ENCODE measurements around the gene NTM.
A peak's percentile ranks its signal among the peaks of the same experiment; 100 is the strongest.

Gene NTM

DNA sequence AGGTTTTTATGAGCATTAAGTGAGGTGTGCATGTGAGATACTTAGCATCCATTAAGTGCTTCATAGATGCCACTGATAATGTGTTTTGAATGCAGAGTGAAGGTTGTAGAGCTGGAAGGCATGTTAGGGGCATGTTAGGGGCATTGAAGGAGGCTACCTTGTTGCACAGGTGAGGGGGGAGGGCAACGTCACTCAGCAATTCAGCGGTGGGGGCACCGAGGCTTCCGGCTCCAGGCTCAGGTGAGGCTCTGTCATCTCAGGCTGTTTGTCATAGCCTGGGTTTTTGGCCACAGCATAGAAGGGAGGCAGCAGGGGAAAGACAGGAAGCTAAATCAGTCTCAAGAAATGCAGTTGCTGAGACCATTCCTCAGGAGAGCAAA is 299.0 kb downstream of the NTM start:
- no peak overlapping the region for H3K4ac ChIP-seq (ENCODE audit: low read depth, low read length)
- H2BK120ac ChIP-seq (ENCODE audit: low read depth, low read length): no peak overlapping the region
- no CpG with 5 or more reads among the region's 4 CpGs for WGBS (ENCODE audit: extremely low coverage, insufficient coverage, low lambda C conversion rate)
- H2BK15ac ChIP-seq (replicated peaks; ENCODE audit: low read depth): no peak overlapping the region
- H3K18ac ChIP-seq (ENCODE audit: low read length): no peak overlapping the region
- DNase-seq: no peak
- H3K27ac ChIP-seq (ENCODE audit: low read depth, low read length): no peak overlapping the region
- no peak overlapping the region for H3K9ac ChIP-seq (ENCODE audit: low read length)
- H3K27me3 ChIP-seq (ENCODE audit: insufficient read depth, low read length, poor library complexity): no peaks in the 10 kb centered on the region
- H4K8ac ChIP-seq (ENCODE audit: low read depth, low read length): no peak overlapping the region
- no peak overlapping the region for H3K4me2 ChIP-seq (ENCODE audit: low read length)
- no peak overlapping the region for H3K56ac ChIP-seq (ENCODE audit: low read length)
- H3K4me1 ChIP-seq (ENCODE audit: control insufficient read depth, low read depth, low read length): no peaks in the 10 kb centered on the region
- no peak overlapping the region for H2BK5ac ChIP-seq (ENCODE audit: low read length)
- H3K36me3 ChIP-seq (ENCODE audit: control insufficient read depth, insufficient read depth, low read length): no peaks in the 10 kb centered on the region
- no peaks in the 10 kb centered on the region for H3K79me1 ChIP-seq (ENCODE audit: low read length)
- H3K23ac ChIP-seq (ENCODE audit: low read length): no peak overlapping the region
- no peak overlapping the region for H2AK5ac ChIP-seq (ENCODE audit: low read length)
- no peaks in the 10 kb centered on the region for H3K79me2 ChIP-seq (ENCODE audit: control insufficient read depth, insufficient read depth, low read length)
- H3K4me3 ChIP-seq (ENCODE audit: low read length): no peak overlapping the region
- no peak overlapping the region for H4K5ac ChIP-seq (ENCODE audit: low read length)

DNA sequence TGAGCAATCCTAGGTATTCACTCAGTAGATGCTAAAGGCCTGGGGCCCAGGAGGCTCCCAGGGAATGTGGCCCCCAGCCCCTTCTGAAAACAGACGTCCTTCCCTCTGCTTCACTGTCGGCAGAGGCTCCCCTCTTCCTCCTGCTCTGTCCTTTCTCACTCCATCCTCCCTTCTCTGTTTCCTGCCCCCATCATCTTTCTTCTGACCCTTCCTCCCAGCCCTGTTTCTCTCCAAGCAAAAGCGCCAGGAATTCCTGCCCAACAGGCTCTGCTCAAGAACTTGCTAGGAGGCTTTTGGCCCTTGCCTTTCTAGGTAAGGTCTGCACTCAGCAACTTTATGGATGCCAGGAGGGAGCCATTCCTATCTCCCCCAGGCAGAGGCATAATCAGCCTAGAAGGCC is 300.5 kb downstream of the NTM start:
- H3K4ac ChIP-seq (ENCODE audit: low read depth, low read length): no peak overlapping the region
- H3K56ac ChIP-seq (ENCODE audit: low read length): no peak overlapping the region
- H2BK120ac ChIP-seq (ENCODE audit: low read depth, low read length): no peak overlapping the region
- H3K36me3 ChIP-seq (ENCODE audit: control insufficient read depth, insufficient read depth, low read length): no peaks in the 10 kb centered on the region
- DNase-seq: no peak
- H2AK5ac ChIP-seq (ENCODE audit: low read length): no peak overlapping the region
- H3K4me3 ChIP-seq (ENCODE audit: low read length): no peak overlapping the region
- no peak overlapping the region for H3K23ac ChIP-seq (ENCODE audit: low read length)
- H3K4me1 ChIP-seq (ENCODE audit: control insufficient read depth, low read depth, low read length): no peaks in the 10 kb centered on the region
- H3K79me1 ChIP-seq (ENCODE audit: low read length): no peaks in the 10 kb centered on the region
- H2BK5ac ChIP-seq (ENCODE audit: low read length): no peak overlapping the region
- no peak overlapping the region for H4K5ac ChIP-seq (ENCODE audit: low read length)
- H3K9ac ChIP-seq (ENCODE audit: low read length): no peak overlapping the region
- H3K79me2 ChIP-seq (ENCODE audit: control insufficient read depth, insufficient read depth, low read length): no peaks in the 10 kb centered on the region
- no peaks in the 10 kb centered on the region for H3K27me3 ChIP-seq (ENCODE audit: insufficient read depth, low read length, poor library complexity)
- no peak overlapping the region for H2BK15ac ChIP-seq (replicated peaks; ENCODE audit: low read depth)
- H3K18ac ChIP-seq (ENCODE audit: low read length): no peak overlapping the region
- H3K4me2 ChIP-seq (ENCODE audit: low read length): no peak overlapping the region
- H4K8ac ChIP-seq (ENCODE audit: low read depth, low read length): no peak overlapping the region
- no peak overlapping the region for H3K27ac ChIP-seq (ENCODE audit: low read depth, low read length)
- no CpG with 5 or more reads among the region's 3 CpGs for WGBS (ENCODE audit: extremely low coverage, insufficient coverage, low lambda C conversion rate)

DNA sequence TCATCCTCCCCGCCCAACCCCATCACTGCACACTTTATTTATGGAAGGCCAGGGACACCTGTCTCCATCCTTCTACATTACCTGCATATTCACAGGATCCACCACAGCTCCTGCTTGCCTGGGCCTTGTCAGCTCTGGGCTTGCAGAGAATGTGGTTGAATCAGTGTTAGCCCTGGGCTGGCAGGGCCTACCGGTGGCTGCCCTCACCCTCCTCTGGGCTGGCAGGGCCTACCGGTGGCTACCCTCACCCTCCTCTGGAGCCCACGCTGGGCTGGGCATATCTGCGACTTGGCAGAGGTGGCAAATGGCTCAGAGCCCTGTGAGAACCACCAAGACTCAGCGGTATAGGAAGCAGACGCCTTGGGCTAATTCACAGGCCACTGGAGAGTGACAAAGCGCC is 300.9 kb downstream of the NTM start:
- H3K18ac ChIP-seq (ENCODE audit: low read length): no peak overlapping the region
- no peak overlapping the region for H2AK5ac ChIP-seq (ENCODE audit: low read length)
- H3K4me2 ChIP-seq (ENCODE audit: low read length): no peak overlapping the region
- no peak overlapping the region for H2BK5ac ChIP-seq (ENCODE audit: low read length)
- no peak overlapping the region for H3K56ac ChIP-seq (ENCODE audit: low read length)
- no peak overlapping the region for H3K27ac ChIP-seq (ENCODE audit: low read depth, low read length)
- H3K79me2 ChIP-seq (ENCODE audit: control insufficient read depth, insufficient read depth, low read length): no peaks in the 10 kb centered on the region
- H3K23ac ChIP-seq (ENCODE audit: low read length): no peak overlapping the region
- no peak overlapping the region for H3K4ac ChIP-seq (ENCODE audit: low read depth, low read length)
- H2BK15ac ChIP-seq (replicated peaks; ENCODE audit: low read depth): no peak overlapping the region
- no peak overlapping the region for H4K5ac ChIP-seq (ENCODE audit: low read length)
- no peak overlapping the region for H3K9ac ChIP-seq (ENCODE audit: low read length)
- no peak overlapping the region for H2BK120ac ChIP-seq (ENCODE audit: low read depth, low read length)
- H3K4me1 ChIP-seq (ENCODE audit: control insufficient read depth, low read depth, low read length): no peaks in the 10 kb centered on the region
- no peak for DNase-seq
- no peak overlapping the region for H3K4me3 ChIP-seq (ENCODE audit: low read length)
- H4K8ac ChIP-seq (ENCODE audit: low read depth, low read length): no peak overlapping the region
- no peaks in the 10 kb centered on the region for H3K36me3 ChIP-seq (ENCODE audit: control insufficient read depth, insufficient read depth, low read length)
- H3K27me3 ChIP-seq (ENCODE audit: insufficient read depth, low read length, poor library complexity): no peaks in the 10 kb centered on the region
- H3K79me1 ChIP-seq (ENCODE audit: low read length): no peaks in the 10 kb centered on the region
- no CpG with 5 or more reads among the region's 8 CpGs for whole genome bisulfite sequencing (ENCODE audit: extremely low coverage, insufficient coverage, low lambda C conversion rate)

DNA sequence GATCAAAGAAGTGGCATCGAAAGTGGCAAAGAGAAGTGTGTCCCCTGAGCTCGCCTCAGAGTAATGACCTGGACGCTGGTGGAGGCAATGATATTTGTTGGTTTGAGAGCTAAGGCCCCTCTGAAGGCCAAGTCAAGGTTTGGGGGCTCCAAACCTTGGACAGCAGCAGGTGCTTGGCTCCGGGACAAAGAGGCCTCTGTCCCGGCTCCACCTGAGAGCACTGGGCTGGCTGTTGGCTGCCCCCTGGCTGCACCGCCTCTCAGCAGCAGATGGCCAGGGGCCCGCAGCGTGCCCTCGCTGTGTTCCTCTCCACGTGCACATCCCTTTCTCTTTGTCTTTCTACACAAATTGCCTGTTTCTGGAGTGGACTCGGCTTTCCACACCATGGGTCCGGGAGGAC is 301.3 kb downstream of the NTM start:
- H2AK5ac ChIP-seq (ENCODE audit: low read length): no peak overlapping the region
- H3K36me3 ChIP-seq (ENCODE audit: control insufficient read depth, insufficient read depth, low read length): no peaks in the 10 kb centered on the region
- no peak overlapping the region for H4K5ac ChIP-seq (ENCODE audit: low read length)
- H3K4me2 ChIP-seq (ENCODE audit: low read length): no peak overlapping the region
- H3K4me1 ChIP-seq (ENCODE audit: control insufficient read depth, low read depth, low read length): no peaks in the 10 kb centered on the region
- no peak overlapping the region for H3K4me3 ChIP-seq (ENCODE audit: low read length)
- H2BK5ac ChIP-seq (ENCODE audit: low read length): no peak overlapping the region
- no CpG with 5 or more reads among the region's 12 CpGs for WGBS (ENCODE audit: extremely low coverage, insufficient coverage, low lambda C conversion rate)
- no peaks in the 10 kb centered on the region for H3K79me1 ChIP-seq (ENCODE audit: low read length)
- no peak overlapping the region for H3K23ac ChIP-seq (ENCODE audit: low read length)
- no peak overlapping the region for H3K56ac ChIP-seq (ENCODE audit: low read length)
- no peak overlapping the region for H3K18ac ChIP-seq (ENCODE audit: low read length)
- no peaks in the 10 kb centered on the region for H3K27me3 ChIP-seq (ENCODE audit: insufficient read depth, low read length, poor library complexity)
- H2BK15ac ChIP-seq (replicated peaks; ENCODE audit: low read depth): no peak overlapping the region
- H3K4ac ChIP-seq (ENCODE audit: low read depth, low read length): no peak overlapping the region
- H3K27ac ChIP-seq (ENCODE audit: low read depth, low read length): no peak overlapping the region
- H2BK120ac ChIP-seq (ENCODE audit: low read depth, low read length): no peak overlapping the region
- H4K8ac ChIP-seq (ENCODE audit: low read depth, low read length): no peak overlapping the region
- no peak overlapping the region for H3K9ac ChIP-seq (ENCODE audit: low read length)
- H3K79me2 ChIP-seq (ENCODE audit: control insufficient read depth, insufficient read depth, low read length): no peaks in the 10 kb centered on the region
- peak; percentile 68 for DNase-seq

DNA sequence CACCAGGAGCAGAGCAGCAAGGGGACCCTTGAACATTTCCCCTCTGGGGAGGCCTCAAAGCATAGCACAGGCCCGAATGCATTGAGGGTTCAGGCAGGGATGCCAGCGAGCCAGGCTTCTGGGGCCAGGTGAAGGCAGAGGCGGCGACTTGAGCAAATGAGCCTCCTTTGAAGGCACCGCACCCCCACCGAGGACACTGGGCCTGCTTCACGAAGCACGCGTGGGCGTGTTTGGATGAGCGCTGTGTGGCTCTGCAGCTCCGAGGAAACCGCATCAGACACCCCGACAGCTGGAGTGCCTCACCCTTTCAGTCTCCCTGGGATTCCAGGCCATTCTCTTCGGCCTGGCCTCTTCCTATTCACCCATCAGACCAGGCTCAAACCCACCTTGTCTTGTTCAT is 301.8 kb downstream of the NTM start:
- H3K18ac ChIP-seq (ENCODE audit: low read length): no peak overlapping the region
- H4K5ac ChIP-seq (ENCODE audit: low read length): no peak overlapping the region
- H3K27ac ChIP-seq (ENCODE audit: low read depth, low read length): no peak overlapping the region
- H4K8ac ChIP-seq (ENCODE audit: low read depth, low read length): no peak overlapping the region
- H3K36me3 ChIP-seq (ENCODE audit: control insufficient read depth, insufficient read depth, low read length): no peaks in the 10 kb centered on the region
- no peak overlapping the region for H2BK5ac ChIP-seq (ENCODE audit: low read length)
- no peak overlapping the region for H2BK120ac ChIP-seq (ENCODE audit: low read depth, low read length)
- H3K23ac ChIP-seq (ENCODE audit: low read length): no peak overlapping the region
- H3K4me1 ChIP-seq (ENCODE audit: control insufficient read depth, low read depth, low read length): no peaks in the 10 kb centered on the region
- no peak overlapping the region for H2AK5ac ChIP-seq (ENCODE audit: low read length)
- H3K9ac ChIP-seq (ENCODE audit: low read length): no peak overlapping the region
- H2BK15ac ChIP-seq (replicated peaks; ENCODE audit: low read depth): no peak overlapping the region
- no peak overlapping the region for H3K4me2 ChIP-seq (ENCODE audit: low read length)
- no peak overlapping the region for H3K56ac ChIP-seq (ENCODE audit: low read length)
- WGBS (ENCODE audit: extremely low coverage, insufficient coverage, low lambda C conversion rate): no CpG with 5 or more reads among the region's 15 CpGs
- H3K79me1 ChIP-seq (ENCODE audit: low read length): no peaks in the 10 kb centered on the region
- H3K79me2 ChIP-seq (ENCODE audit: control insufficient read depth, insufficient read depth, low read length): no peaks in the 10 kb centered on the region
- H3K27me3 ChIP-seq (ENCODE audit: insufficient read depth, low read length, poor library complexity): no peaks in the 10 kb centered on the region
- H3K4ac ChIP-seq (ENCODE audit: low read depth, low read length): no peak overlapping the region
- DNase-seq: no peak
- no peak overlapping the region for H3K4me3 ChIP-seq (ENCODE audit: low read length)

DNA sequence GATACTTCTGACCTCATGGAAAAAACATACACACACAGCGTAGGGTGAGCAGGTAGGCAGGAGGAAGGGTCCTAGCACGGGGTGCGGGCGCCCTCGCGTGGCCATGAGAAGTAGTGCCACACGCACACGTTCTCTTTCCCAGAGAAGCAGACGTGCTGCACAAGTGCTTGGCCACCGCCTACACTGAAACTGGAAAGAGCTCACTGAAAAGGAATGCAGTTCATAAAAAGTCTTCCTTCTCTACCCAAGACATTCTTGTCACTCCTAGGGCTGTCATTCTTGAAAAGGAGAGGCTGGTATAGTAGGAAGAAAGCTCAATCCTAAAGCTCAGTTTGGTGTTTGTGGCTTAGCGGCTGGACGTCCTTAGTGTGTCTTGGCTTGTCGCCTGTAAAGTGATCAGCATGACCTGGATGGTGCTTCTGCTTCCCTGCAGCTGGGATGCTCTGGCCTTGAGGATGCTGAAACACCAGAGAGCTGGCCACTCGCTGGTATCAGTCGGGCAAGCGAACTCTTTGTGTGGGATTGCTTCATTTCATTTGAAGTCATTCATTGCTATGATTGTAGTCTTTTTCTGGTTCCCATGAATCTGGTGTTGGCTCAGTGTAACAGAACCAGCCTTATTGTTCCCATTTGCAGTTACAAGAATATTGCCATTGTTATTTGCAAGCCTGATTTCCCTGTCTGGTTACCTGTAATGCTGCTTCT is 303.8 kb downstream of the NTM start:
- Histone ChIP-seq H3K9ac (ENCODE audit: low read length) (no peak overlapping the region), H3K27me3 (ENCODE audit: insufficient read depth, low read length, poor library complexity) (no peaks in the 10 kb centered on the region), H3K4ac (ENCODE audit: low read depth, low read length) (no peak overlapping the region), H3K18ac (ENCODE audit: low read length) (no peak overlapping the region), H3K4me2 (ENCODE audit: low read length) (no peak overlapping the region), H3K36me3 (ENCODE audit: control insufficient read depth, insufficient read depth, low read length) (no peaks in the 10 kb centered on the region), H3K23ac (ENCODE audit: low read length) (no peak overlapping the region), H2BK15ac (replicated peaks; ENCODE audit: low read depth) (no peak overlapping the region), H2BK120ac (ENCODE audit: low read depth, low read length) (no peak overlapping the region), H3K79me2 (ENCODE audit: control insufficient read depth, insufficient read depth, low read length) (no peaks in the 10 kb centered on the region), H2AK5ac (ENCODE audit: low read length) (no peak overlapping the region), H3K4me3 (ENCODE audit: low read length) (no peak overlapping the region), H3K27ac (ENCODE audit: low read depth, low read length) (no peak overlapping the region), H3K56ac (ENCODE audit: low read length) (no peak overlapping the region), H3K4me1 (ENCODE audit: control insufficient read depth, low read depth, low read length) (peaks cover 4% of the 10 kb centered on the region), H4K8ac (ENCODE audit: low read depth, low read length) (no peak overlapping the region), H2BK5ac (ENCODE audit: low read length) (no peak overlapping the region), H4K5ac (ENCODE audit: low read length) (no peak overlapping the region), H3K79me1 (ENCODE audit: low read length) (no peaks in the 10 kb centered on the region)
- WGBS (ENCODE audit: extremely low coverage, insufficient coverage, low lambda C conversion rate): no CpG with 5 or more reads among the region's 16 CpGs
- peak; percentile 86 for DNase-seq

All from mesendoderm (in vitro differentiated cells).